Sigmoid colon (tissue), 7 donors: ENCODE data around the gene AGPAT2. TPM values are rescaled to one million over a fixed set of nuclear protein-coding genes. Genes with fewer than 3 reads are reported as not detected.
A peak's percentile ranks its signal among the peaks of the same experiment; 100 is the strongest.

ENCODE experiments used
- DNase-seq: peaks from one replicate; pipeline ENCODE4 v3.0.0-alpha.2; 2019
- H3K27ac ChIP-seq, 4 donors: fragments of 200-600 bp; sonication (generic); one replicate each; pipeline ENCODE4 v1.5.1; 2016 to 2019; ENCODE audit warnings: mild to moderate bottlenecking in 1 of 4
- H3K27me3 ChIP-seq, 3 donors: fragments of 200-600 bp; sonication (generic); one replicate each; pipeline ENCODE4 v1.5.1; 2019; ENCODE audit warnings: mild to moderate bottlenecking in 1 of 3
- H3K36me3 ChIP-seq, 4 donors: fragments of 200-600 bp; sonication (generic); one replicate each; pipeline ENCODE4 v1.5.1; 2016 to 2019
- H3K4me1 ChIP-seq, 4 donors: fragments of 200-600 bp; sonication (generic); one replicate each; pipeline ENCODE4 v1.5.1; 2017 to 2019
- H3K4me3 ChIP-seq, 4 donors: fragments of 200-600 bp; sonication (generic); one replicate each; pipeline ENCODE4 v1.5.1; 2017 to 2019; ENCODE audit warnings: mild to moderate bottlenecking in 2 of 4, moderate library complexity in 1 of 4
- H3K9me3 ChIP-seq, 4 donors: fragments of 200-600 bp in 3 of 4; sonication (generic) in 3 of 4; one replicate each; pipeline versions ENCODE4 v1.5.1 to v1.6.1; 2013 to 2019
- CTCF ChIP-seq, 4 experiments: fragments of 450-650 bp in 3 of 4; fragments of 200-600 bp in 1 of 4; IDR thresholded peaks; one replicate each; pipeline ENCODE4 v1.5.1; 2016 to 2019; ENCODE audit warnings: antibody characterized with exemption in 4 of 4, mild to moderate bottlenecking in 3 of 4, moderate library complexity in 2 of 4
- EP300 ChIP-seq, 4 donors: sonication (generic); formaldehyde crosslinking; IDR thresholded peaks; one replicate each; pipeline ENCODE4 v1.6.1; 2017; ENCODE audit warnings: antibody characterized with exemption in 4 of 4
- POLR2A ChIP-seq, 2 donors: fragments of 450-650 bp; IDR thresholded peaks; one replicate each; pipeline ENCODE4 v1.6.1; 2016; ENCODE audit warnings: antibody characterized with exemption in 2 of 2, mild to moderate bottlenecking in 2 of 2, moderate library complexity in 2 of 2
- POLR2AphosphoS5 ChIP-seq, 4 donors: sonication (generic); formaldehyde crosslinking; IDR thresholded peaks; one replicate each; pipeline ENCODE4 v1.6.1; 2017; ENCODE audit warnings: antibody characterized with exemption in 4 of 4
- WGBS, 2 donors: extraction: QIAGEN DNeasy Blood & Tissue Kit; methylation state at CpG; one replicate each; pipeline ENCODE4 v1.1.7; 2013; 5-methylcytosine and 5-hydroxymethylcytosine counted together
- intact Hi-C: fragments of 100-400 bp; cut with DNase I; formaldehyde crosslinking; loops from one replicate; pipeline ENCODE4 v1.15.1; 2023
- polyA plus RNA-seq, 3 donors: library from polyadenylated mRNA; stranded (reverse); fragments of 200-250 nt; gene quantifications; one replicate each; pipeline ENCODE4 v1.2.3, GENCODE V29; 2013
- total RNA-seq, 4 donors: library from RNA; depleted of rRNA; stranded (reverse); fragments of >200 nt; gene quantifications; one replicate each; pipeline ENCODE4 v1.1.0, GENCODE V29; 2016
- donor health status: healthy with polysubstance abuse.
- donor health status: Bipolar disorder and iron deficiency.
- donor health status: healthy.

The AGPAT2 gene
- total and polyA plus RNA-seq, 7 donors = 28.0 to 345 (median 62.4) TPM

DNA sequence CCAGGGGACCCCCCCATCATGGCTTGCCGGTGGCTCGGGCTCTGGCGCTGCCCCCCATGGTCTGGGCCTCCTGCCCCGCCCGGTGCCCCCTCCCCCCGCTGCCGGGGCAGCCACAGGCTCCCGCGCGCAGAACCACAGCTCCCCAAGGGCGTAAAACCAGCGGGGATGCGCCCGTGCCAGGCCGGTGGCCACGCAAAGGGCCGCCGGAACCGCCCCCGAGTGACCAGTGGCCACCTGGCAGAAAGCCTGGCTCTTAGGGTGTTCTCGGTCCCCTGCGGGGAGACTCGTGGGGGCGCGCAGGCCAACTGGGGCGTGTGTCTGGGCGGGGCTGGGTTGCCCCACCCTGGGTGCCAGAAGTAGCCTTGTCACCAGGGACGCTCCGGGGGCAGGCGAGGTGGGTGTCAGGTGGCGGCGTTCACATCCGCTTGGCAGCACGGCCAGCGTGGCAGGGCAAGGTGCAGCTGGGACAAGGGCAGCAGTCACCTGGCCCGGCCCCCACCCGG, 515 bp upstream of the AGPAT2 start:
- TF ChIP-seq POLR2A (IDR thresholded peaks at IDR 0.05) = no peak
- TF ChIP-seq CTCF (IDR thresholded peaks at IDR 0.05) = no peak
- no peak for TF ChIP-seq EP300 (IDR thresholded peaks at IDR 0.05)
- TF ChIP-seq POLR2AphosphoS5 (IDR thresholded peaks at IDR 0.05) = no peak
- no peak for DNase-seq
- Histone ChIP-seq H3K4me3 (peak overlapping the region; percentile 67 to 88 (median 72)), H3K36me3 (no peaks in the 10 kb centered on the region), H3K27ac (peak overlapping the region; percentile 78 to 88 (median 84)), H3K9me3 (no peaks in the 10 kb centered on the region), H3K27me3 (no peaks in the 10 kb centered on the region), H3K4me1 (peaks cover 0 to 49% (median 44%) of the 10 kb centered on the region in 4 donors)
- intact Hi-C loops = loop anchor here (2.0 kb wide), 1 partner anchor 39 kb away; no protein-coding TSS in a partner anchor
- WGBS, 2 donors = 3 to 19% methylated on average over 37 of the region's 37 CpGs

- WGBS, 2 donors = 1% methylated on average over 20 of the region's 20 CpGs
- H3K4me3 ChIP-seq = peak overlapping the region; percentile 67 to 88 (median 72)
- no peak for DNase-seq
- H3K27me3 ChIP-seq = no peaks in the 10 kb centered on the region
- H3K36me3 ChIP-seq = no peaks in the 10 kb centered on the region
- peak overlapping the region; percentile 78 to 88 (median 84) for H3K27ac ChIP-seq
- TF ChIP-seq EP300 (IDR thresholded peaks at IDR 0.05) (no peak), CTCF (IDR thresholded peaks at IDR 0.05) (no peak), POLR2A (IDR thresholded peaks at IDR 0.05) (no peak), POLR2AphosphoS5 (IDR thresholded peaks at IDR 0.05) (no peak)
- no peaks in the 10 kb centered on the region for H3K9me3 ChIP-seq
- intact Hi-C loops = loop anchor here (2.0 kb wide), 1 partner anchor 40 kb away; no protein-coding TSS in a partner anchor
- H3K4me1 ChIP-seq = peaks cover 0 to 48% (median 42%) of the 10 kb centered on the region in 4 donors
These were observed 793 bp downstream of the AGPAT2 start for GRCh38 chr9:136686534-136686793.

GRCh38 chr9:136685790-136686533, 1.3 kb downstream of the AGPAT2 start:
- Histone ChIP-seq H3K36me3 (no peaks in the 10 kb centered on the region), H3K4me3 (peak overlapping the region; percentile 67 to 88 (median 72)), H3K9me3 (no peaks in the 10 kb centered on the region), H3K27ac (peak overlapping the region; percentile 78 to 88 (median 84)), H3K27me3 (no peaks in the 10 kb centered on the region), H3K4me1 (peaks cover 0 to 43% (median 38%) of the 10 kb centered on the region in 4 donors)
- WGBS, 2 donors = 28 to 45% methylated on average over 19 of the region's 19 CpGs
- TF ChIP-seq POLR2AphosphoS5 (IDR thresholded peaks at IDR 0.05) (no peak), CTCF (IDR thresholded peaks at IDR 0.05) (no peak), POLR2A (IDR thresholded peaks at IDR 0.05) (no peak), EP300 (IDR thresholded peaks at IDR 0.05) (no peak)
- intact Hi-C loops = loop anchor here (2.0 kb wide), 1 partner anchor 41 kb away; no protein-coding TSS in a partner anchor
- no peak for DNase-seq

GRCh38 chr9:136685216-136685615, 2.0 kb downstream of the AGPAT2 start:
- no peaks in the 10 kb centered on the region for H3K9me3 ChIP-seq
- no peak overlapping the region for H3K27ac ChIP-seq
- H3K27me3 ChIP-seq = no peaks in the 10 kb centered on the region
- TF ChIP-seq CTCF (IDR thresholded peaks at IDR 0.05) = no peak
- no peak for TF ChIP-seq POLR2AphosphoS5 (IDR thresholded peaks at IDR 0.05)
- no peak for TF ChIP-seq POLR2A (IDR thresholded peaks at IDR 0.05)
- TF ChIP-seq EP300 (IDR thresholded peaks at IDR 0.05) = no peak
- H3K4me3 ChIP-seq = no peak overlapping the region
- intact Hi-C loops = no loop called here
- no peaks in the 10 kb centered on the region for H3K36me3 ChIP-seq
- 63 to 84% methylated on average over 7 of the region's 7 CpGs for whole genome bisulfite sequencing, 2 donors
- H3K4me1 ChIP-seq = peaks cover 0 to 35% (median 31%) of the 10 kb centered on the region in 4 donors
- DNase-seq = no peak
